Measurements from ENCODE around the gene C3orf33. TPM values are rescaled to one million over a fixed set of nuclear protein-coding genes. Genes with fewer than 3 reads are reported as not detected.
A peak's percentile ranks its signal among the peaks of the same experiment; 100 is the strongest.
"Not testable (repeated sequence)": the region's sequence is repeated elsewhere in the genome, so short reads cannot be mapped to it uniquely, and the experiment has no call there.

The C3orf33 gene
- polyA plus RNA-seq (ENCODE audit: insufficient read length) = 3.1 TPM

GRCh38 chr3:155805802-155806618, at the start of gene C3orf33:
TSS of gene C3orf33 (minus strand) at chr3:155806278. CDS start at chr3:155806252, 26 bp downstream.
- peak; percentile 13 for DNase-seq (ENCODE audit: low read depth)

DNA sequence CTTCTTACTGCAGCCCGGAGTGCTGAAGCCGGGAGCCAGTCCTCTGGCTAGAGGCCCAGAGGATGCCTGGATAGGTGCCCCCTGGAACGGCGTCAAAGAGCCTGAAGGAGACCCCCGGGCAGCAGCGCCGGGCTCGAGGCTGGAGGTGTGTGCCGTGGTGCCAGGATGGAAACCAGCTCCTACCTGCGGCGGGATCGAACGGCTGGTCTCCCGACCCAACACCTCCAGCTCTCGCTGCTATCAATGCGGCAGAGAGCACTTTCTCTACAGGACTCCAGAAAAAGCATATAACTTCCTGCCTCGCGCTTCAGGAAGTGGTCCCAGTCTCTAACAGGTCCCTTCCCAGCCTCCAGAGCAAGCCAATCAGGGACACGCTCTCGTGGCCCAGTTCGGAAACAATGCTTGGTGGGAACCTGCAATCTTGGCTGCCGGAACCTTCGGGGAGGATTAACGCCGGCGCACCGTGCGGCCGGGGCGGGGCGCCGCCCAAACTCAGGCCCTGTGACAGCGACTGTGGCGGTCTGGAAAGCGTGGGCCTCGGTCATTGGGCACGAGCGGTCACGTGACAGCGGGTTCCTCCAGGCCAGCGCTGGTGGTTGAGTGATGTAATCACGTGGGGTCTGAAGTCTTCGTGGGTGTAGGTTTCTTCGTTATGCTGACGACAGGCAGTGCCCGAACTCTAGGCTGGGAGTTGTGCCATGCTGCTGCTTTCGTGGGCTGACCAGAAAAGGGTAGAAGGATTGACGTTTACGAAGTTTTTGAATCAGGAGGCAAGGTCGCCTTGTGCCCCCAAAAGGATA, 48.3 kb upstream of the C3orf33 start, which contains the start of gene SLC33A1:
TSS of gene SLC33A1 (minus strand) at position 287 of the 800 bp plus-strand sequence. CDS start 430 bp downstream, outside the sequence.
- peak; percentile 96 for DNase-seq (ENCODE audit: low read depth)

GRCh38 chr3:155853214-155854140, 47.4 kb upstream of the C3orf33 start:
- DNase-seq (ENCODE audit: low read depth) = no peak

DNA sequence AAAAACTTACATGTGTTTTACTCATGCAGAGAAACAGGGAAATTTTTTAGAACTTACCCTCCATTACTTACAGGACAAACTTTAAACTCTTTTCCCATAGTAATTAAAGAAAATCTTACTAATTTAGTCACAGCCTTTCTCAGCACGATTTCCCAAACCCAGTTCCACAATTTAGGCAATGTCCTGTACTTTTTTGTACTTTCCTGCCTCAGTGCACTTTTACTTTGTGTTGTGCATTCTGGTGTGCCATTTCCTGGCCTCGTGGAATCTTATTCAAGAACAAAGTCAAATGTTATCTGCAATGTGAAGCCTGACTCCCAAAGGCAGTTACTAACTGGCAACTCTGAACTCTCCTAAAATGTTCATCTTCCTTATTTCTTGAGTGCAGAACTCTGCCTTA, 46.3 kb upstream of the C3orf33 start:
- DNase-seq (ENCODE audit: low read depth) = no peak

DNA sequence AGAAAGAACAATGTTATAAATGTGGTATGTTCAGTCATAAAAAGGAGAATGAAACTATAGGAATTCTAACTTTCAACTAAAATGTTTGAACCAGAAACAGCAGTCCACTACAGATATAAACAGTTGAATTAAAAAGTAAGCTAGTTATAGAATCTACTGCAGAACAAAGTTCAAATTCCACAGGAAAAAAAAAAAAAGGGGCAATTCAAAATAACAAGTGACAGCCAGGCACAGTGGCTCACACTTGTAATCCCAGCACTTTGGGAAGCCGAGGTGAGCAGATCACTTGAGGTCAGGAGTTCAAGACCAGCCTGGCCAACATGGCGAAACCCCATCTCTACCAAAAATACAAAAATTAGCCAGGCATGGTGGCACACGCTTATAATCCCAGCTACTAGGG, 43.3 kb upstream of the C3orf33 start:
- DNase-seq (ENCODE audit: low read depth) = not testable (repeated sequence)

- no peak for DNase-seq (ENCODE audit: low read depth)
Measured at GRCh38 chr3:155847993-155848392, 41.9 kb upstream of the C3orf33 start.

DNA sequence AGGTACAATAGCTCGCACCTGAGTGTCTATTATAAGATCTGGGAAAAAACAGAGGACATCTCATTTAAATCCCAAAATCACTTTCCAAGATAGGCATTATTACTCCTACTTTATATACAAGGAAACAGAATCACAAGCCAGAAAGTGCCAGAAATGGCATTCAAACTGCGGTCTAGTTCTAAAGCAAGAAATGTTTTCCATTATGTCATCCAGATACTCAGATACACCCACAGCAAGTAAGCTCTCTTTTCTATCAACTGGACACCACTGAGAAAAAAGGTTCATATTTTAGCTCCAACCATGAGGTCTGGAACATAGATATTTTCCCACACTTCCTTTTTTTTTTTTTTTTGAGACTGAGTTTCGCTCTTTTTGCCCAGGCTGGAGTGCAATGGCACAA, 40.0 kb upstream of the C3orf33 start:
- no peak for DNase-seq (ENCODE audit: low read depth)

GRCh38 chr3:155843569-155843968, 37.5 kb upstream of the C3orf33 start:
- no peak for DNase-seq (ENCODE audit: low read depth)

- no peak for DNase-seq (ENCODE audit: low read depth)
Measured at GRCh38 chr3:155835341-155836071, 29.4 kb upstream of the C3orf33 start.

DNA sequence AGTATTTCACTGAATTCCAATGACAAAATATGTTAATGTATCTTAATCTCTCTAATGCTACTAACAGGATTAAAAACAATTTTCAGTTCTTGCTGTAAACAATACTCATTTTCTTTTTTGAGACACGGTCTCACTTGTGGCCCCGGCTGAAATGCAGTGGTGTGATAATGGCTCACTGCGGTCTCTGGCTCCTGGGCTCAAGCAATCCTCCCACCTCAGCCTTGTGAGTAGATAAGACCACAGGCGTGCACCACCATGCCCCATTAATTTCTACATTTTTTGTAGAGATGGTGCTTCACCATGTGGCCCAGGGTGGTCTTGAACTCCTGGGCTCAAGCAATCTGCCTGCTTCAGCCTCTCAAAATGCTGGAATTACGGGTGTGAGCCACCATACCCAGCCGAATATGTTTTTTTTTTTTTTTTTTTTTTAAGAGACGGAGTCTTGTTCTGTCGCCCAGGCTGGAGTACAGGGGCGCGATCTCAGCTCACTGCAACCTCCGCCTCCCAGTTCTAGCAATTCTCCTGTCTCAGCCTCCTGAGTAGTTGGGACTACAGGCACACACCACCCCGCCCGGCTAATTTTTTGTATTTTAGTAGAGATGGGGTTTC, 22.5 kb upstream of the C3orf33 start:
- not testable (repeated sequence) for DNase-seq (ENCODE audit: low read depth)

- DNase-seq (ENCODE audit: low read depth) = no peak
Measured at GRCh38 chr3:155815030-155815545, 9.0 kb upstream of the C3orf33 start.

GRCh38 chr3:155813224-155813623, 7.1 kb upstream of the C3orf33 start:
- DNase-seq (ENCODE audit: low read depth) = not testable (repeated sequence)

DNA sequence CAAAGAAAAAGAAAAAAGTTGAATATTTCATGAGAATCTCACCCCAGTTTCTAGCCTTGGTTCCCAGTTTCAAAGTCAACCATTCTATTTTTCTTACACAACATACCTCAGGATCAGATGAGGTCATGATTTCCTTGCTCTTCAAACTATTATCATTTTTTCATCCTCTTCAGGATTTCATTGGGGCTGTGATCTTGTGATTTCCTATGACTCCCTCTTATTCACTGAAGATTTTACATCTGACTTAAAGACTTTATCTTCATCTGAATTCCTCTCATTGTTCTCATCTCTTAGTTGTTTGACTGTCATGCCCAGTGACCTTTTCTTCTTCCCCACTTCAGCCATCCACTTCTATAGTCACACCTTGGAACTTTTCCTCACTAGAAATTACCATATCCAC, 3.1 kb upstream of the C3orf33 start:
- no peak for DNase-seq (ENCODE audit: low read depth)

- DNase-seq (ENCODE audit: low read depth) = no peak
Measured at GRCh38 chr3:155807823-155808222, 1.7 kb upstream of the C3orf33 start.

DNA sequence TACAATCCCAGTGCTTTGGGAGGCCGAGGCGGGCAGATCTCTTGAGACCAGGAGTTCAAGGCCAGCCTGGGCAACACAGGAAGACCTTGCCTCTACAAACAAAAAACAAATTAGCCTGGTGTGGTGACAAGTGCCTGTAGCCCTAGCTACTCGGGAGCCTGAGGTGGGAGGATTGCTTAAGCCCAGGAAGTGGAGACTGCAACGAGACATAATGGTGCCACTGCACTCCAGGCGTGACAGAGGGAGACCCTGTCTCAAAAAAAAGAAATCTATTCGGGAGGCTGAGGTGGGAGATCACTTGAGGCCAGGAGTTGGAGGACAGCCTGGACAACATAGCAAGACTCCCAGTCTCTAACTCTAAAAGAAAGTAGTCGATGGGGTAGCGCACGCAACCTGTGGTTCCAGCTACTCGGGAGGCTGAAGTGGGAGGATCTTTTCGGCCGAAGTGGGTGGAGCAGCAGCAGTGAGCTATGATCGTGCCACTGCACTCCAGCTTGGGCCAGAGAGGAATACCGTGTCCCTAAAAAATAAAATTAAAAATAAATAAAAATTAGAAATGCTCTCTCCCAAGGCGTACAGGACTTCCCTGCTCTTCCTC, 775 bp downstream of the C3orf33 start:
- no peak for DNase-seq (ENCODE audit: low read depth)

GRCh38 chr3:155804323-155804722, 1.8 kb downstream of the C3orf33 start:
- DNase-seq (ENCODE audit: low read depth) = no peak

DNA sequence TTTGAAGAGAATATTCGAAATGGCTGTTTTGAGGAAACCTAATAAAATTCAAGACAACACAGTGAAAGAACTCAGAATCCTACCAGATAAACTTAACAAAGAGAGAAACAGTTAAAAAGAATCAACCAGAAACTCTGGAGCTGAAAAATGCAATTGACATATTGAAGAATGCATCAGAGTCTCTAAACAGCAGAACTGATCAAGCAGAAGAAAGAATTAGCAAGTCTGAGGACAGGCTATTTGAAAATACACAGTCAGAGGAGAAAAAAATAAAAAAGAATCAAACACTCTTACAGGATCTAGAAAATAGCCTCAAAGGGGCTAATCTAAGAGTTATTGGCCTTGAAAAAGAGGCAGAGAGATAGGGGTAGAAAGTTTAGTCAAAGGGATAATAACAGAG, 13.5 kb downstream of the C3orf33 start:
- no peak for DNase-seq (ENCODE audit: low read depth)

- no peak for DNase-seq (ENCODE audit: low read depth)
Measured at GRCh38 chr3:155791190-155791589, 14.9 kb downstream of the C3orf33 start.

GRCh38 chr3:155790272-155790925, 15.7 kb downstream of the C3orf33 start:
- DNase-seq (ENCODE audit: low read depth) = no peak

Data from forelimb muscle (tissue), 1 donor.